H1 (cell line): ENCODE results near the gene WBP1. TPM values are rescaled to one million over a fixed set of nuclear protein-coding genes. Genes with fewer than 3 reads are reported as not detected.

ENCODE experiments used
- POU5F1 ChIP-seq: IDR thresholded peaks from 2 replicates; pipeline ENCODE4 v1.6.1; 2011; ENCODE audit warnings: low read depth, mild to moderate bottlenecking, low read length, moderate library complexity
- polyA plus RNA-seq, 7 experiments: library from polyadenylated mRNA; depleted of rRNA in 3 of 7; stranded (reverse) in 5 of 7; unstranded in 2 of 7; fragments of >200 nt in 5 of 7; fragments of 200-250 nt in 2 of 7; gene quantifications; 1 replicate in 5 of 7; 2 replicates in 1 of 7; 4 replicates in 1 of 7; pipeline versions ENCODE4 v1.2.1 to v1.2.3, GENCODE V29; 2011 to 2013; ENCODE audit warnings: missing spikeins in 2 of 7, mixed read lengths in 2 of 7
- total RNA-seq: library from RNA; stranded (reverse); fragmentation: NEBNext Ultra II Directional; extraction: Animal tissue kit (Norgen Biotek cat#: 25700); gene quantifications from 2 replicates; pipeline ENCODE4 v1.2.1, GENCODE V29; 2021

WBP1 gene
- total and polyA plus RNA-seq, 2 of the 8 experiments (the other 6 are each of a cell fraction or from before 2014, with no cell fraction given): 57.2 to 190 TPM

GRCh38 chr2:74507926-74508520, 49.8 kb downstream of the WBP1 start (continued):
- no peak for TF ChIP-seq POU5F1
